GDM1 (cell line): ENCODE measurements around the gene GALK1.
"Not testable (repeated sequence)": the region's sequence is repeated elsewhere in the genome, so short reads cannot be mapped to it uniquely, and the experiment has no call there.

Experiments
- DNase-seq: peaks from one replicate; lab custom pipeline; 2025; lab: John Stamatoyannopoulos, UW

GALK1 gene

GRCh38 chr17:75783803-75784472 is 18.9 kb upstream of the GALK1 start:
- DNase-seq = no peak

- peak; percentile 34 for DNase-seq
These were observed 18.2 kb upstream of the GALK1 start for GRCh38 chr17:75783069-75783783.

GRCh38 chr17:75779987-75780889 is 15.2 kb upstream of the GALK1 start:
- DNase-seq = no peak

DNA sequence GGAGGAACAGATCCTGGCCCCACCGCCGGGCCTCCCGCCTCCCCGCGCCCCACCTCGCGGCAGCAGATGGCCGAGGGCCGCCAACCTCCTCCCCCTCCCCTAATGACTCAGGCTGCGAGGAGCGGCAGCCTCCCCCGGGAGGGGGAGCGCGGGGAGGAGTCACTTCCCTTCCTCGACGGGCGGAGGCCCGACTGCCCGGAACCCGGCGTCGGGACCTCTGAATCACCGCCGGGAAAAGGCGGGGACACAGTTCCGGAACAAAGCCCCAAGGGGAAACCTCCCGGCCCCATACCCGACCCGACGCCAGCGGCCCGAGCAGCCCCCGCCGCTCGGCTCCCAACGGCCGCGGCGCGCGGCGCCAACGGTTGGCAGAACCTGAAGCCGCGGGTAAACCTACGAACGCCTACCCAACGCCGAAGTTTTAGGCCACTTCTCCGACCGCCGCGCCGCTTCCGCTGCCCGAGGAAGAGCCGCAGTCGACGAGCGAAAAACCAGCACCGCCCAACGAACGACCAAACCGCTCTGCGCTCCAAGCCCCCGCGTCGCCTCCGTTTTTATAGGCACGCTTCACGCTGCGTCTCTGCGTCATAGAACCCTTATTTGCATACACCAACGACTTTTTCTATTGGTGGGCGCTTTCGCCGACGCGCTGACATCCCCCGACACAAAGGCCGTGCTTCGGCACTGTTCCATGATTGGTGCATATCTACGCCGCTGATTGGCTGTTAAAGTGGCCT is 14.4 kb upstream of the GALK1 start:
- peak; percentile 99 for DNase-seq

GRCh38 chr17:75778861-75779249 is 13.9 kb upstream of the GALK1 start:
- DNase-seq = peak; percentile 46

DNA sequence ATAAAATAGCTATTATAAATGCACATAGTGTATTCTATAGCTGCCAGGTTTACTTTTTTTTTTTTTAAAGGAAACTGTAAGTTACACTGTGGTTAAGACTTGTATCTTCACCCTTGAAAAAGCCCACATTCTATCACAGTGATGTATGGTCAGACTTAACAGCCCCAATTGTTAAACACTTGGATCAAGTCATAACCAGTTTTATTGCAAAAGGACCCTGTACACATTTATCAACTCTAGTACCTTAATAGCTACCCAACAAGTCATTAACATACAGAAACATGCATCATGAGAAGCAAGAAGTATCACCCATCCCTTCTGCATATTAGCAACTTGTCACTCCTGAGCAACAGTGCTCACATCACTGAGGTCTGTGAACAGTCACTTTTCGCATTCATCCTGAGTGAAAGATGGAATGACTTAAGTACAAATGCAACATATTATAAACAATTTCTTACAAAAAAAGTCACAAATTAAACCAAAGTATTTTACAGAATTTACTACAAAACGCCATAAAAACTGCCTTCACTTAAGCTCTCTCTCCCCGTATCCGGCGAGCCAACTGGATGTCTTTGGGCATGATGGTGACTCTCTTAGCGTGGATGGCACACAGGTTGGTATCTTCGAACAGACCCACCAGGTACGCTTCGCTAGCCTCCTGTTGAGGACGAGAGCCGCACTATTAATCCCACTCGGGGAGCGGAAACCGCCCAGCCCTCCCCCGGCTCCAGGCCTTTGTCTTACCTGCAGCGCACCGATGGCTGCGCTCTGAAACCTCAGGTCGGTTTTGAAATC is 13.3 kb upstream of the GALK1 start:
- DNase-seq = not testable (repeated sequence)

GRCh38 chr17:75777296-75777922 is 12.4 kb upstream of the GALK1 start:
- no peak for DNase-seq

GRCh38 chr17:75776386-75777295 is 11.6 kb upstream of the GALK1 start:
- peak; percentile 70 for DNase-seq

DNA sequence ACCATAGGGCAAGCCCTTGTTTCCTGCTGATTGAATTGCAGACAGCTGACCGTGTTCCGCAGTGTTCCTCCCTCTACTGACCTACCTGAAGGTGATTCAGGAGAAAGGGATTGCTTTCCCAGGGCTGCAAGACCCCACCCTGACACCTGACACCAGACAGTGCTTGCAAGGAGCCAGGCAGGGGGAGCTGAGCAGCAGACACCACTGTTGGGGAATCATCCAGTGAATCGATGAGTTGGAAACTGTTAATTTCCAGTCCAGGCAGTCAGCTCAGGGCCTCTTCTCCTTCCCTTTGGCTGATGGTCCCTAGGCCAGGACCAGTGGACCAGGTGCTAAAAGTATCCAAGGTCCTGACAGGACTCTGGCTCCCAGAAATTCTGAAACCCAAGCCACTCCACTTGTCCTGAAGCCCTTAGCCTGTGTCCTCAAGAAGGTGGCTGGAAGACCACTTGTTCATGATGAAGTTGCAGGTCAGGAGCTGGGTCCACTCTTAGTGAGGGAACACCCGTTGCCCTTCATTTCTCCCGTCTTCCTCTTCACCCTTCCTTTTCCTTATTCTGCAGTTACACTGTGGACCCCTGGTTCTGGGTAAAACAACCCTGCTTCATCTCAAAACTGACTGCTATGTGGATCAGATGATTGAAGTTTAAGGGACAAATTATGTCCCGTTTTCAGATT is 10.1 kb upstream of the GALK1 start:
- DNase-seq = no peak

DNA sequence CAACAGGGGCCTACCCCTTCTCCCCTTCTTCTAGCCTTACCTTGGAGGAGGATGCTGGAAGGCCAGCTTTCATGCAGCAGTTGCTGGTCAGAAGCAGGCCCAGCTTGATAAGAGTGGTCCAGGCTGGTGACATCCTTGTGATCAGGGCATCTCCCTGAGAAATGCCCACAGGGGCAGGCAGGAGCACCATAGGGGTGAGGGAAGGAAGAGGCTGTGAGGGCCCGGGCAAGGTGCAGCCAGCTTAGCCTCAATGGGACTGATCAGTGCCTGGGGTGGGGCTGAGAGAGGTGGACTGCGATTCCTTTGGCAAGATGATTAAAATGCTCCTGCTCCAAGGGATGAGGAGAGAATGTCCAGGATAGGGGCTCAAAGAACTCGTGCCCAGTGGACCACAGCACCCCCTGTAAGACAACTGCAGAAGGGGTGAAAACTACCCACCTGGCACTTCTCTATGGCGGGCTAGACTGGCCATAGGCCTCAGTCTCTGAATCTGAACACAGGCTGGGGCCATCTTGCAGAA is 9.5 kb upstream of the GALK1 start:
- no peak for DNase-seq

- DNase-seq = no peak
These were observed 8.9 kb upstream of the GALK1 start for GRCh38 chr17:75773808-75774470.

DNA sequence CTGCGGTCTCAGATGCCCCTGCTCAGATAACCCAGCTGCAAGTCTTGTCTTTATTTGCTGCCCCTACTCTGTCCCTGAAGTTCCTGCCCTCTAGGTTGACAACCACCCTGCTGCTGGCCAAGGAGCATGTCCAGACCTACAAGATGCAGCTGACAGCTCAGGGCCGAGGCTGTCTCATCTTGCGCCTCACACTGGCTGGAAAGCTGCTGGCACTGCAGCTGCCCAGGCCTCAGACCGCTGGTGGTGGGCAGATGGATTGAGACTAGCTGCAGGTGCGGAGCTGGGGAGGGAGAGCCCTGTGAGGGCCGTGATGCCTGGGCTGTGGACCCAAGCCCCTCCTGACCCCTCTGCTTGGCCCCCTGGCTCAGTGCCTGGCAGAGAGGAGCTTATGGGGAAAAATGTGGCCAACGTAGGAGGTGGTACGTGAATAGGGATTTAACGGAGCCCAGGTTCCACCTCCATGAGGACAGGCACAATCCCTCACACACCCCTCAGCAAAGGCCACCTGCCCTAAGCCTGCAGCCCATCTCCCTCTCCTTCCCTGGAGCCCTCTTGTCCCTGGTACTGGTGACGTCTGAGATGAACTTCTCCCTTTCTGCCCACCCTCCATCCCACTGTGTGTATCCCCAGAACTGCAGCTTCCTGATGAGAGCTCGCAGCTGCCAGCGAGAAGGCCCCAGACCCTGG is 8.3 kb upstream of the GALK1 start:
- DNase-seq = no peak

DNA sequence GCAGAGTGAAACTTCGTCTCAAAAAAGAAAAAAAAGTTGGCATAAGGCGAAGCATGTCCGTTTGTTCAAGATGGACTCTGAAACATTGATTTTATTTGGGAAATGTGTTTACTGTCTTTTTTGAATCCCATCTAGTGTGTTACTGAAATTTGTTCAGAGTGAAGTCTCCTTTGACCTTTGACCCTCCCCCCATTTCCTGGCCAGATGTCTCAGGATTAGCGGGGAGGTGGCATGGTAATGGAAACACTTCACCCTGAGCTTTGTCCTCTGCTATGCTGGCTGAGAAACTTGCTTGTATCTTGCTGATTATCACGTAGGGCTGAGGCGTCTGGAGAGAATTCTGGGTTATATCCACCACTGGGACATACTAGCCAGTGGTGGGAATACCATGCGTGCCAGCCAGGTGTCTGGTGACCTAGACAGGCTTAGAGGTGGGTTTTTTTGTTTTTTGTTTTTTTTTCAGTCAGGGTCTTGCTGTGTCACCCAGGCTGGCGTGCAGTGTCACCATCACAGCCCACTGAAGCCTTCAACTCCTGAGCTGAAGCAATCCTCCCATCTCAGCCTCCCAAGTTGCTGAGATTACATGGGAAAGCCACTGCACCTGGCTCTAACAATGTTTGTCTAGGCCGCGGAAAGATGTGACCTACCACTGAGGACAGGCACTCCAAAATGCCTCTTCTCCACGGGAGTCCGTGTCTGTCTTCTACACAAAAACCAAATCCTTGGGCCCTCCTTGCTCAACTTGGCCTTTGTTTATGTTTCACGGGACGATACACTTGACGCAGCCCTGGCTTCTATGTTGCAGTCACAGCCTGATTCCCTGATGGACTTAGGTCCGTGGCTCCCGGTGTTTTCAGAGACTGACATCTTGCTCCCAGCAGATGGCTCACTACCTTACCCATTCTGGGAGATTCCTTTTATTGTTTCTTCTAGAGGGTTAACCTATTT is 6.6 kb upstream of the GALK1 start:
- no peak for DNase-seq

GRCh38 chr17:75769536-75769935 is 4.5 kb upstream of the GALK1 start:
- DNase-seq = no peak

GRCh38 chr17:75767881-75768280 is 2.9 kb upstream of the GALK1 start:
- no peak for DNase-seq

DNA sequence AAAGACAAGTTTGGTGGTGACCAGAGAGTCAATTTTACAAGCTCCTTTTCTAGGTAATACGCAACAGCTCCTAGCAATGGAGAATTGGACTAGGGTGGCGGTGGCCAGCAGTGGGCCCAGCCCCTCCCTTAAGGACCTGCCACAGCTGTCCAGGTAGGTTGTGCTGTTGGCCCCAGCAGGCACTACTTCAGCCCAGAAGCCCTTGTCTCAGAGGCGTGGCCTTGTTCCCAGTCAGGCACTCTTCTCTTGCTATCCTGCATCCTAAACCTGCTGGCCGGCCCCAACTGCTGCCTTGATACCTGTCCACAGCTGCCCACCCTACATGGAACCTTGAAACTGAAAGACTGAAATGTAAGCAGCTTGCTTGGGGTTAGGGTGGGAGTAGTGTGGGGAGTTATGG is 989 bp upstream of the GALK1 start:
- DNase-seq = no peak

GRCh38 chr17:75764417-75764710 is 628 bp downstream of the GALK1 start:
- DNase-seq = no peak
